ENCODE results near the gene CRY2. TPM values are rescaled to one million over a fixed set of nuclear protein-coding genes. Genes with fewer than 3 reads are reported as not detected.
"Not testable (repeated sequence)": the region's sequence is repeated elsewhere in the genome, so short reads cannot be mapped to it uniquely, and the experiment has no call there.

The CRY2 gene
- total RNA-seq (2014; rRNA removed; shearing (Covaris generic)): 7.4 and 8.1 TPM in 2 replicates

DNA sequence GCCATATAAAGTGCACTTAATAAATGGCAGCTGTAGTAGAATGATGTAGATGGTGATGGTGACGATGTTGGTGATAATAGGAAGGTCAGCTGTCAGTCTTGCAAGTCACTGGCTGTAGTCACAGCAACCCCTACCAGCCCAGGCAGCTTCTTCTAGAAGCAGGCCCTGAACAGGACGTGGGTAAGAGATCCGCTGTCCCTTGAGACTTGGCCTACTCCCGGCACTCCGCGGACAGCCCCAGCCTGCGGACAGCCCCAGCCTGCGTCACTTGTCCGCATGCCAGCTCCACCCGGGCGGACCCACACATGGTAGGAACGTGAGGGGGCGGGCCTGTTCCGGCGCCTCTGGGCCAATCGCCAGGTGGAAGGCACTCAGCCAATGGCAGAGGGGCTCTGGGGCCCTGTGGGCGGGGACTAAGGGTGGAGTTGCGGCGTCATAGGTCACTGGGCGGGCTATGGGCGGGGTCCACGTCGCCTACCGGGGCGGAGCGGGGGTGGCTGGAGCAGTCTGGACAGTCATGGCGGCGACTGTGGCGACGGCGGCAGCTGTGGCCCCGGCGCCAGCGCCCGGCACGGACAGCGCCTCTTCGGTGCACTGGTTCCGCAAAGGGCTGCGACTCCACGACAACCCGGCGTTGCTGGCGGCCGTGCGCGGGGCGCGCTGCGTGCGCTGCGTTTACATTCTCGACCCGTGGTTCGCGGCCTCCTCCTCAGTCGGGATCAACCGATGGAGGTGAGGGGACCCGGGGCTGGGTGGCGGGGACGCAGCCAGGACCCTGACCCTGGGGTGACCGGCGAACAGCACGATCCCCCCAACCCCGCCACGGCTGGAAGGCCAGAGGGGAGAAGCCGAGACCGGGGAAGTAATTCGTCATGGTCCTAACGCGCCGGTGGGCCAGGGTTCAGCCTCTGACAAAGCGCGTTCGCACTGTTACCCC is at the start of gene CRY2:
Gene CRY2, plus strand, starts transcription at position 502 of the 937 bp plus-strand sequence. Its CDS starts 16 bp downstream, at position 518.
- DNase-seq (ENCODE audit: low spot score): peak; percentile 93

DNA sequence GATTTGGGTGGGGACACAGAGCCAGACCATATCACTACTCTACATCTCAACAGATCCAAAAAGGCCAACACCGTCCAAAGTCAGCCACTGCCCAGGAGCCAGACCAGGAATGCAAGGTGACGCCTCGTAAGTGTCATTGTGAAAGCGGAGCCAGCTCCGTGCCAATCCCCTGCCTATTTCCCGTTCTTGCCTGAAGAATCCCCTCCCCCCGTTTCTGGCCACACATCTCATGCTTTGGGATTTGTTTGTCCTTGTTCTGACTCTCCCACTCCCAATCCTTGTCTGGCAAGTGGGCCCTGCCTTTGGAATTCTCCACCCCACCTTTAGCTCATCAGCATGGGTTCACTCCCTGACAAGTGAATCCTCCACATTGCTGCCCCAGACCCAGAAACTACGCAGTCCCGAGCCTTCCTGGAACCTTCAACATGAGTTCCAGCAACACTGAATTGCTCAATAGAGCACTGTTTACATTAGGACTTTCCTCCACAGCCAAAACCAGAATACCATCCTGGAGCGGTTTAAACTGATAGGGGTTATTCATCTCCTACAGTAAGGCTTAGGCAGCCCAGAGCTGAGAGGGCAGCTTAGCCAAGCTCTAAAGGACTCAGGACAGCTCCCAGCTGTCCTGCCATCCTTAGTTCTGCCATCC is 48.4 kb upstream of the CRY2 start:
- DNase-seq (ENCODE audit: low spot score): no peak

DNA sequence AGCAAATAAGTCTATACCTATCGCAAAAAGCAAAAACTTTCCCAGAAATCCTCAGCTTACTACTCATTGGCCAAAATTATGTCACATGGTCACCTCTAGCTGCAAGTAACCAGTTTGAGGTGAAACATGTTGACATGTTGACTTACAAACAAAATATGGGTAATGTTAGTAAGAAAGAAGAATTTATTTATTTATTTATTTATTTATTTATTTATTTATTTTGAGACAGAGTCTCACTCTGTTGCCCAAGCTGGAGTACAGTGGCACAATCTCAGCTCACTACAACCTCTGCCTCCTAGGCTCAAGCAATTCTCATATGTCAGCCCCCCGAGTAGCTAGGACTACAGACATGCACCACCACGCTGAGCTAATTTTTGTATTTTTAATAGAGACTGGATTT is 47.7 kb upstream of the CRY2 start:
- no peak for DNase-seq (ENCODE audit: low spot score)

DNA sequence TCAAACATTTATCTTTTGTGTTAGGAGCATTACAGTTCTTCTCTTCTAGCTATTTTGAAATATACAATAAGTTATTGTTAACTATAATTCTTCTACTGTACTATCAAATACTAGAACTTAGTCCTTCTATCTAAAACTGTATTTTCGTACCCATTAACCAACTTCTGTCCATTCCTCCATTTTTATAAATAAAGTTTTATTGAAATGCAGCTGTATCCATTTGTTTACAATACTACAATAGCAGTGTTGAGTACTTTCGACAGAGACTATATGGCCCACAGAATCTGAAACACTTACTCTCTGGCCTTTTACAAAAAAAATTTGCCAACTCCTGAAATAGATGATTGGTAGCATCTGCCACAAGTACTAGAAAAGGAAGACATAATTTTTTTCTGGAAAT is 47.0 kb upstream of the CRY2 start:
- no peak for DNase-seq (ENCODE audit: low spot score)

DNA sequence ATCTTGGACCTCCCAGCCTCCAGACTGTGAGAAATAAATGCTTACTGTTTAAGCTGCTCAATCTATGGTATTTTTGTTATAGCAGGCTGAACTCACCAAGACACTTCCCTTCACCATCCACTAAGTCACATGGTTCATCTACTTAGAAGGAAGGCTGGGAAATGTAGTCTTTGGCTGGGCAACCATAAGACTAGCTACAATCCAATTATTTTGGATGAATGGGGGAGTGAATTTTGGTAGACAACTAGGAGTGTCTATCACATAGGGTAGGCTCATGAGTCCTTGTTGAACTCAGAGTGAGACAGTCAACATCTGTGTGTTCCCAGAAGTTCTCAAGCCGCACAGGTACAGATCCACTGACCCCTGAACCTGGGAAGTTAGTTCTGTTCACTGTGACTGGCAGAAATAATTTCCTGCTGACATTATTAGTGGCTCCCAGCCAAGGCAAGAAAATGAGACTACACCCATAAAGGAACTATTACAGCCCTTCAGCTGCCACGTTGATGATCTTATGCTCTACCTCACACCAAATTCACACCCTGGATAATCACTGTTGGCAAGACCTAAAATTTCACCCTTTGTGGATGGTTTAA is 45.5 kb upstream of the CRY2 start:
- DNase-seq (ENCODE audit: low spot score): no peak

DNA sequence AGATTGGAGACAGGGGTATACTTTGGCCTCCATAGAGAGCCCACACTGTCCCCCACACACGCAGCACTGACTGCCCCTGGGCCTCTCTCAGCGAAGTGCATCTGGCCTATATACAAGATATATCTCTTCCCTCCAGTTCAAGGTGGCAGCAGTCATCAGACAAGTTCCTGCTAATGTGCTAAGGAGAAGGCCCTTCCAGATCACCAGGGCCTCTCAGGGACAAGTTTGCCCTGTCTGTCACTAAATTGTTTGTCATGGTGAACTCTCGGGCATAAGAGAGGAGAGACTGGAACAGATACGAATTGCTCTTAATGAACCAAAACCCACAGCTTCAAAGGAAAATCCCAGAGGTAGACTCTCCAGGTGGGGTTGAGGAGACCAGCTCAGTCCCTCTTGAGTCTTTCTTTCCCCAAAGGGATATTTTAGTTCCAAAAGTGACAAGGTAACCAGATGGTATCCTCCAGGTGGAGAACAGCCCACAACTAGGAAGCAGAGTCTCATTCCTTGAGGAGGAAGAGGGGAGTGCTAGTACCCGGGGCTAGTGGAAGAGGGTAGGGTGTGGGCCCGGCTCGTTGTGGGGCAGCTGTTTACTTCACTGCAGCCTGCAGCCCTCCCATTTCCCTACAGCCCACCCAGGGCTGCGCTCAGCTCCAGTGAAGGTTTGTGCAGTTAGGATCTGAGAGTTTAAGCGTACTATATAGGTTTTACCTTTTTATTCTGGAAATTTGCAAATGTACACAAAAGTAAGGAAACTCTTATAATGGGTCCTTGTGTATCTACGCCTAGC is 44.6 kb upstream of the CRY2 start:
- no peak for DNase-seq (ENCODE audit: low spot score)

DNA sequence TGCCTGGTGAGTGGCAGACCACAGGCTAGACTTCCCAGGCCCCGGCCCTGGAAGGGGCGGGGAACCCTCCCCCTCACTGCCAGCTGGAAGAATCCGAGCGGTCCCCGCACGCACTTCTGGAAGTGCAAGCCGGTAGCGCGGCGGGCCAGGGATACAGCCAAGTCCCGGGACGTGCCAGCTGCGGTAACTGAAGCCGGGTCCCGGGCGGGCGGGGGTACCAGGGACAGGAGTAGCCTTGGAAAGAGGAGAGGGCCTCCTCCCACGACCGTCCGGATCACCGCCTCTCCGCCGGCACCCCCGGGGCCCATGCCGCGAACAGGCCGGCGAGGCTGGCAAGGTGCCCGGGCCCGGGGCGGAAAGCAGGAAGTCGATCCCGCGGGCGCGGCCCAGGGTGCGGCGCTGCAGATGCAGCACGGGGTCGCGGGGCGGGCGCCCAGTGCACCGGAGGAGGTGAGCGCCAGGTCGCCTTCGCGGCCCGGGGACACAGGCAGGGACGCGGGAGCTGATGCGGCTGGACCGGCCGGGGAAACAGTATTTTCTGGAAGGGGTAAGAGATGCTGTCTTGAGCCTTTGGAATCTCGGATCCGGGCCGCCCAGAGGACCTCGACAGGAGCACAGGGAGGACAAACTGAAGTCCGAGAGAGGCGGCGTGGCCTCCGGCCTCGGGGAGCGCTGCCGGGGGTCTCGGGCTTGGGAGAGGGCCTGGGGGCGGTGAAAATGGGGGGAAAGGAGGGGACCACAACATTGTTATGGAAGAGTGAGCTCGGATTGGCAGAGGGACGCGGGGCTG is 43.1 kb upstream of the CRY2 start:
- DNase-seq (ENCODE audit: low spot score): peak; percentile 37

DNA sequence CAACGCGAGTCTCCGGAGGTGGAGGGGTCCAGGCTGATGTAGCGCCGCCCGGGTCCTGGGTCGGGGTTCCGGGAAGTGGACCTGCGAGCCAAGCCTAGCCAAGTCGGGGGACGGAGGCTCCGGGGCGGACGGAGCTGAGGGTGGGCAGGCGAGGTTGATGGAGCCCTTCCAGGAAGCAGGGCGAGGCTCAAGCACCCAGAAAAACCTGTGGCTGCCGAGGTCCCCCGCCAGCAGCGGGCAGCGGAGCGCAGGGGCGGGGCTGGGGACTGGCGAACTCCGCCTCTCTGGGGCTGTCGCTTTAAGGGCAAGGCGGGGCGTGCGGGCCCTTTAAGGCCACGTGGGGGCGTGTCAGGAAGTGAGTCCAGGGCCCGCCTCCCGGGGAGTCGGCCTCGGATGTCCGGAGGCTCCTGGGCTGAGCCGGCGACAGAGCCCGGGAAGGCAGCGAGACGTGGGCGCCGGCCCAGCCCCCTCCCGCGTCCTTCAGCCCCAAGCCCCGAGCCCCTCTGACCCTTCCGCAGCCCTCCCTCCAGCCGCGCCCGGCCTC is 42.4 kb upstream of the CRY2 start, which contains the start of gene SLC35C1:
Gene SLC35C1, plus strand, starts transcription at position 389 of the 544 bp plus-strand sequence. CDS start 653 bp downstream, outside the sequence.
- peak; percentile 92 for DNase-seq (ENCODE audit: low spot score)

DNA sequence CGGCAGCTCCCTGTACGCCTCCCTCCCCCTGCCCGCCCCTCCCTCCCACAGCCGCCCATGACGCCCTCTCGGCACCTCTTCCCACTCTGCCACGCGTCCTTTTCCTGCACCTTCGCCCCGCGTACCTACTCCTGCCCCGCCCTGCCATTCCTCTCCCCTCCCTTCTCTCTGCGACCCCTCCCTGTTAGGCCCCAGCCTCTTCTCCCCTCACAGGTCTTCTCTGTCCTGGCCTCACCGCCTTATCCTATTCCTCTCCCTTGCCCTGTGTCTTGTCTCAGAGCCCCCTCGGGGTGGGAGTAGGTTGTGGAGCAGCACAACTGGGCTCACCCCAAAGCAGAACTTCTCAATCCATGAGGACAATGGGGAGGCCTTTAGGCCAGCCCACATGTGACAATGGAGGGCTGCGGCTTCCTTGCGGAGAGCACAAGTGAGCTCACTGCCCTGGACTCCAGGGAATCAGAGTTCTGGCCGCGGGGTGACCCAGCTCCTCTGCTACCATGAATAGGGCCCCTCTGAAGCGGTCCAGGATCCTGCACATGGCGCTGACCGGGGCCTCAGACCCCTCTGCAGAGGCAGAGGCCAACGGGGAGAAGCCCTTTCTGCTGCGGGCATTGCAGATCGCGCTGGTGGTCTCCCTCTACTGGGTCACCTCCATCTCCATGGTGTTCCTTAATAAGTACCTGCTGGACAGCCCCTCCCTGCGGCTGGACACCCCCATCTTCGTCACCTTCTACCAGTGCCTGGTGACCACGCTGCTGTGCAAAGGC is 41.8 kb upstream of the CRY2 start:
- DNase-seq (ENCODE audit: low spot score): peak; percentile 41

DNA sequence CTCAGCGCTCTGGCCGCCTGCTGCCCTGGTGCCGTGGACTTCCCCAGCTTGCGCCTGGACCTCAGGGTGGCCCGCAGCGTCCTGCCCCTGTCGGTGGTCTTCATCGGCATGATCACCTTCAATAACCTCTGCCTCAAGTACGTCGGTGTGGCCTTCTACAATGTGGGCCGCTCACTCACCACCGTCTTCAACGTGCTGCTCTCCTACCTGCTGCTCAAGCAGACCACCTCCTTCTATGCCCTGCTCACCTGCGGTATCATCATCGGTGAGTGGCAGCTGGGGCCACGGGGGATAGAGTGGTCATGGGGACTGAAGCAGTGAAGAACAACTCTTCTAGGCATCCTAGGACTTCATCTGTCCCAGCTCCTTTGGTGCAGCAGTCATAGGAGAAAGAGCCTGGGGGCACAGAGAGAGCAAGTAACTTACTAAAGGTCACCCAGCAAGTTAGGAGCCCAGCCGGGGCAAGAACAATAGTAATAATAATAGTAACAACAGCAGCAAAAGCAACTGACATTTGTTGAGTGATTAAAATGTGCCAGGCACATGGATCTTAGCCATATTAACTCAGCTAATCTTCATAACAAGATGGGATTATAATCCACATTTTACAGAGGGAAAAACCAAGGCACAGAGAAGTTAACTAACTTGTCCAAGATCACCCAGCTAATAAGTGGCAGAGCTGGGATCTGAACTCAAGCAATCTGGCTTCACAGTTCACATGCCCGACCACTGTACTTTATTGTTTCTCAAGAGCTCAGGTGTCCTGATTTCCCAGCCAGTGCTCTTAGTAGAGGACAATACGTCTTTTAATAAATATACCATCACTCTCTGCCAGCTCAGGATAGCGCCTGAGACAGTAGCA is 41.0 kb upstream of the CRY2 start:
- DNase-seq (ENCODE audit: low spot score): no peak

DNA sequence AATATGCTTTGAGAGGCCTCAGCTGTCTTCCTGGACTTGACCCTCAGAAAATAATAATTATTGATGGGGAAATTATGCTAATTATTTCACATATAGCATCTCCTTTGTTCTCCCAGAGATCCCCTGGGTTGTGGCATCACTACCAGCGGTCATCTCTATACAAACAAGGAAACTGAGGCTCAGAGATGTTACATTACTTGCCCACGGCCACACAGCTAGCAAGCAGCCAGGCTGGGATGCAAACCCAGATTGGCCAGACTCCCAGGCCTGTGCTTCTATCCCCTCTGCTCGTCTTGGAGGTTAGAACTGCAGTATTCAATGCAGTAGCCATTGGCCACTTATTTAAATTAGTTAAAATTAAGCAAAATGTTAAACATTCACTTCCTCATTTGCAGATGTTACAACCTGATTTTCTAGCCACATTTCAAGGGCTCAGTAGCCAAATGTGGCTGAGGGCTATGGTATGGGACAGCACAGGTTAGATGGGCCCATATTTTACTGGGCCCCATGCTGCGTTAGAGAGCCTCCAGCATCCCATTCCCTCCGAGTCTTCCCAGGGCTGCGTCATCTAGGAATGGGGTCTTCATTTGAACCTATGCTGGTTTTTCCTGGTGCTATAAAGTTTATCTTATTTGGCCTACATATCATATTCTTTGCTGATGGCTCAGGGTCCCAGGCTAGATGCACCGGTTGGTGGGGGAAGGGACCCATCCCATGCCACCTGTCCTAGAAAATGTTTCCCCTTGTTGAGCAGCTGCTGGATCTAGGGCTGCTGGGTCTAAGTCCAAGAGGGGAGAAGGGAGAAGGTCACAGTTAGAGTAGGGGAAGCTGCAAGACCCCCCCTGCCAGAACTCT is 40.1 kb upstream of the CRY2 start:
- DNase-seq (ENCODE audit: low spot score): no peak

DNA sequence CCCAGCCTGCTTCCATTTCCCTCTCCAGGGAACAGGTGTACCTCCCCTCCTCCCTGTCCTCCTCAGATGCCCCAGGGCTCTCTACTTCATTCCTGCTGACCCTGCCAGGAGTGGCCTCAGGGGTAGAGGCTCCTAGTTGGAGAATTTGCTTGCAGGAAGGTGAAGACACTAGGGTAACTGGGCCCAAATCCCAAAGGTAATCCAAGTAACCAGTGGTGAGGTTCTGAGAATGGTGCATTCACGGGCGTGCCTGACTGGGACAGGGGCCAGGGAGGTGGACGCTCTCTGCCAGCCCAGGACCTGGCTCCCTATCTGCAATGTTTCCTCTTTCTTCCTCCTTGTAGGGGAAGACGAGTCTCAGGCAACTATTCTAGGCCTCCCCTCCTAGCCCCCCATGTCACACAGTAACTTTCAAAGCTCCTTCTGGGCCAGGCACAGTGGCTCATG is 39.5 kb upstream of the CRY2 start:
- no peak for DNase-seq (ENCODE audit: low spot score)

DNA sequence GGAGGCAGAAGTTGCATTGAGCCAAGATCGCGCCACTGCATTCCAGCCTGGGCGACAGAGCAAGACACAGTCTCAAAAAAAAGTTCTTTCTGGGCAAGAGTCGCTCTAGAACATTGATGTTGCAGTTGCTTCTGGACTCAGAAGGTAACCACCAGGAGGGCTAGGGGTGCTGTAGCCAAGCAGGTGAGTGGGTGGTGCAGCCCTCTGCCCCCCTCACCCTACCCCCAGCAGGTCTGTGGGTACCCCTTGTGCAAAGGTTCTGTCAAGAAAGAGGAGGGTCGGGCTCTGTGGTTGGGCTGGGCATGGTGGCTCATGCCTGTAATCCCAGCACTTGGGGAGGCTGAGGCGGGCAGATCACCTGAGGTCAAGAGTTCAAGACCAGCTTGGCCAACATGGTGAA is 38.8 kb upstream of the CRY2 start:
- DNase-seq (ENCODE audit: low spot score): not testable (repeated sequence)

DNA sequence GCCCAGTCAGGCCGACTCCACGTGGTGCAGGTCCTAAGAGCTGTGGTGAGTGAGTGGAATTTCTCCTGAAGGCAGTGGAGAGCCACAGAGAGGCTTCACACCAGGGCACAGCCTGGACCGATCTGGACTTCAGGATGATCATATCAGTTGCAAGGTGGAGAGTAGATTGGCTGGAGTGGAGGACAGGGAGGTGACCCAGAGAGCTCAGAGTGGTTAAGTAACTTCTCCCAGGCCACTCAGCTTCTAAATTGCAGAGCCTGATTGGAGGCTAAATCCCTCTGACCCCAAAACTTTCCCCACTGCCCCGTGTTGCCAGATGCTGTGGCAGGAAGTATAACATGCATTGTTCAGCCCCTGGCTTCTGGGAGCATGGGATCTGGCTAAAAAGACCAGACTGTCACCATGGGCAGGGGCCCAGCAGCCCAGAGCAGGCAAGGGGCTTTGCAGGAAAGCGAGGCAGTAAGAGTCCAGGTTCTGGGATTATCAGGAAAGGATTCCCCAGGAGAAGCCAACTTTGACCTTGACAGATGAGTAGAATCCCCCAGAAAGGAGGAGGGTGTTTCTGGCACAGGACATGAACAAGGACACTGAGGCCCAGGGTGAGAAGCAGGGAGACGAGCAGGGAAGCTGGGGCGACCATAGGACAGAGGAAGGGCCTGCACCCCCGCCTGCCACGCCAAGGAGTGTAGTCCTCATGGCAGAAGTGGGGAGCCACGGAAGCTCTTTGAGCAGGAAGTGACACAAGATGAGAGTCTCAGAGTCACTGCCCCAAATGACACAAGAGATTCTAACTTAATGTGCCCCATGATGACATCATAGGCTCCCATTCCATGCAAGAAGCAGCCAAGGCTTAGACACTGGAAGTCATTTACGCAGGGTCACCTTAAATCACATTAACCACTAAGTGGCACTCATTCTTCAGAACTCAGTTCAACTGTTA is 37.5 kb upstream of the CRY2 start:
- no peak for DNase-seq (ENCODE audit: low spot score)

DNA sequence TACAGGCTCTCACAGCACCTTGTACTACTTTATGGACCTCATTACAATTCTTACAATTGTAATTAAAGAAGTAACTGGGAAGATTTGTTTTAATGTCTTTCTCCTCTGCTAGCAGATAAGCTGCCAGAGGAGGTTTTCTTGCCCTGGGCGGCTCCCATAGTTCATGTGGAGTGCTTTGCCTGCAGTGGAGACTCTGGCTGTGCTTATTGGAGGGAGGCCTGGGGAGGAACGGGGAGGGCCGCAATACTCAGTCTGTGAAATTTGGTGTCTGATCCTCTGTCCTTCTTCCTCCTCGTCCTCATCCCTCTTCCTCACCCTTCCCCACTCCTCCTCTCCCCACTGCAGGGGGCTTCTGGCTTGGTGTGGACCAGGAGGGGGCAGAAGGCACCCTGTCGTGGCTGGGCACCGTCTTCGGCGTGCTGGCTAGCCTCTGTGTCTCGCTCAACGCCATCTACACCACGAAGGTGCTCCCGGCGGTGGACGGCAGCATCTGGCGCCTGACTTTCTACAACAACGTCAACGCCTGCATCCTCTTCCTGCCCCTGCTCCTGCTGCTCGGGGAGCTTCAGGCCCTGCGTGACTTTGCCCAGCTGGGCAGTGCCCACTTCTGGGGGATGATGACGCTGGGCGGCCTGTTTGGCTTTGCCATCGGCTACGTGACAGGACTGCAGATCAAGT is 36.7 kb upstream of the CRY2 start:
- no peak for DNase-seq (ENCODE audit: low spot score)

DNA sequence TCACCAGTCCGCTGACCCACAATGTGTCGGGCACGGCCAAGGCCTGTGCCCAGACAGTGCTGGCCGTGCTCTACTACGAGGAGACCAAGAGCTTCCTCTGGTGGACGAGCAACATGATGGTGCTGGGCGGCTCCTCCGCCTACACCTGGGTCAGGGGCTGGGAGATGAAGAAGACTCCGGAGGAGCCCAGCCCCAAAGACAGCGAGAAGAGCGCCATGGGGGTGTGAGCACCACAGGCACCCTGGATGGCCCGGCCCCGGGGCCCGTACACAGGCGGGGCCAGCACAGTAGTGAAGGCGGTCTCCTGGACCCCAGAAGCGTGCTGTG is 36.2 kb upstream of the CRY2 start:
- DNase-seq (ENCODE audit: low spot score): no peak

All from A172 (cell line).